ENCODE data around the gene HSPA4L.

- no peak for TF ChIP-seq POLR2AphosphoS5 (IDR thresholded peaks at IDR 0.05; ENCODE audit: borderline replicate concordance, low read depth, low read length)
- no peak for TF ChIP-seq EZH2 (IDR thresholded peaks at IDR 0.05)
- no peak for TF ChIP-seq FOXP2 (optimal IDR thresholded peaks at IDR 0.05; ENCODE audit: control extremely low read depth, extremely low read length, insufficient read depth)
Measured at GRCh38 chr4:127852661-127853060, 70.5 kb downstream of the HSPA4L start.
